SK-N-SH (cell line): ENCODE data around the gene RNF223. TPM values are rescaled to one million over a fixed set of nuclear protein-coding genes. Genes with fewer than 3 reads are reported as not detected.

Experiments
- CTCF ChIA-PET: fragments of 300-600, 350-600 bp; formaldehyde crosslinking; extraction: SDS; loops from one replicate; lab custom pipeline; 2021; lab: Yijun Ruan, JAX
- POLR2A ChIA-PET: fragments of 350-600 bp; sonication (Branson Sonifier 250); formaldehyde crosslinking; extraction: SDS; loops from one replicate; lab custom pipeline; 2020; ENCODE audit warnings: antibody characterized with exemption, inconsistent platforms; lab: Yijun Ruan, JAX
- DNase-seq: peaks from one replicate; pipeline ENCODE4 v3.0.0; 2012
- H2AFZ ChIP-seq: fragments of 200-600 bp; sonication (generic); 2 replicates; pipeline ENCODE4 v1.8.1; 2016; ENCODE audit warnings: antibody characterized with exemption, mild to moderate bottlenecking, low read depth
- H3F3A ChIP-seq: fragments of 200-600 bp; sonication (generic); replicated peaks from 2 replicates; pipeline ENCODE3; 2016; ENCODE audit warnings: antibody characterized with exemption, mild to moderate bottlenecking; ENCODE audit not compliant: insufficient read depth
- H3K27ac ChIP-seq, 2 experiments: fragments of 200-500 bp in 1 of 2; fragments of 200-600 bp in 1 of 2; sonication (Bioruptor generic) in 1 of 2; sonication (generic), shearing (Covaris generic) in 1 of 2; 2 replicates each; pipeline versions ENCODE4 v1.5.1 to v1.6.1; 2014 to 2016; ENCODE audit warnings: low read depth in 2 of 2, inconsistent platforms in 1 of 2, low read length in 1 of 2, mild to moderate bottlenecking in 1 of 2, mixed read lengths in 1 of 2
- H3K27me3 ChIP-seq: fragments of 200-600 bp; sonication (generic), shearing (Covaris generic); 2 replicates; pipeline ENCODE4 v1.6.1; 2016; ENCODE audit warnings: mixed run types; ENCODE audit not compliant: insufficient read depth
- H3K36me3 ChIP-seq, 2 experiments: fragments of 200-500 bp in 1 of 2; fragments of 200-600 bp in 1 of 2; sonication (Bioruptor generic) in 1 of 2; sonication (generic) in 1 of 2; replicated peaks in 1 of 2; 2 replicates each; pipeline versions ENCODE3 to v1.5.1; 2014 to 2016; ENCODE audit warnings: low read length in 1 of 2, mild to moderate bottlenecking in 1 of 2; ENCODE audit not compliant: insufficient read depth in 2 of 2, control insufficient read depth in 1 of 2
- H3K4me1 ChIP-seq, 2 experiments: fragments of 200-500 bp in 1 of 2; fragments of 200-600 bp in 1 of 2; sonication (Bioruptor generic) in 1 of 2; sonication (generic), shearing (Covaris generic) in 1 of 2; 2 replicates each; pipeline versions ENCODE4 v1.5.1 to v1.6.1; 2014 to 2016; ENCODE audit warnings: low read depth in 1 of 2, low read length in 1 of 2, mixed run types in 1 of 2; ENCODE audit not compliant: insufficient read depth in 2 of 2, control insufficient read depth in 1 of 2
- H3K4me2 ChIP-seq: fragments of 200-600 bp; sonication (generic), shearing (Covaris generic); 2 replicates; pipeline ENCODE4 v1.6.1; 2017; ENCODE audit warnings: mixed run types
- H3K4me3 ChIP-seq, 2 experiments: fragments of 200-500 bp in 1 of 2; fragments of 200-600 bp in 1 of 2; sonication (Bioruptor generic) in 1 of 2; sonication (generic), shearing (Covaris generic) in 1 of 2; 2 replicates each; pipeline versions ENCODE4 v1.5.1 to v1.8.1; 2014 to 2016; ENCODE audit warnings: low read depth in 2 of 2, inconsistent platforms in 1 of 2, low read length in 1 of 2, mild to moderate bottlenecking in 1 of 2, mixed read lengths in 1 of 2, moderate library complexity in 1 of 2
- H3K79me2 ChIP-seq: fragments of 200-600 bp; sonication (generic); 2 replicates; pipeline ENCODE4 v1.8.1; 2017; ENCODE audit warnings: mild to moderate bottlenecking; ENCODE audit not compliant: insufficient read depth
- H3K9ac ChIP-seq: fragments of 200-600 bp; sonication (generic); 2 replicates; pipeline ENCODE4 v1.6.1; 2017; ENCODE audit warnings: mixed run types
- H3K9me2 ChIP-seq: fragments of 200-600 bp; sonication (generic); 2 replicates; pipeline ENCODE4 v1.6.1; 2017; ENCODE audit warnings: mixed run types
- H3K9me3 ChIP-seq: fragments of 200-600 bp; sonication (generic); 2 replicates; pipeline ENCODE4 v1.6.1; 2017; ENCODE audit warnings: mixed run types, mild to moderate bottlenecking, moderate library complexity
- H4K20me1 ChIP-seq: fragments of 200-600 bp; sonication (generic); 2 replicates; pipeline ENCODE4 v1.6.1; 2017; ENCODE audit warnings: mild to moderate bottlenecking, mixed run types; ENCODE audit not compliant: insufficient read depth
- EZH2phosphoT487 ChIP-seq: fragments of 200-600 bp; sonication (generic); IDR thresholded peaks from 2 replicates; pipeline ENCODE4 v1.6.1; 2017; ENCODE audit warnings: low read depth, mixed run types, mild to moderate bottlenecking, antibody characterized with exemption, moderate library complexity, borderline replicate concordance
- FOXM1 ChIP-seq: IDR thresholded peaks from 2 replicates; pipeline ENCODE4 v1.4.0; 2012; ENCODE audit warnings: low read depth, mild to moderate bottlenecking
- GATA2 ChIP-seq: sonication (generic); formaldehyde crosslinking; IDR thresholded peaks from 2 replicates; pipeline ENCODE4 v1.5.0; 2020; ENCODE audit warnings: mild to moderate bottlenecking, missing genetic modification reagents
- JUND ChIP-seq: IDR thresholded peaks from 2 replicates; pipeline ENCODE4 v1.4.0; 2012
- MEF2A ChIP-seq: IDR thresholded peaks from 2 replicates; pipeline ENCODE4 v1.4.0; 2012; ENCODE audit warnings: low read depth, borderline replicate concordance
- NRF1 ChIP-seq: IDR thresholded peaks from 2 replicates; pipeline ENCODE4 v1.6.1; 2012; ENCODE audit warnings: low read depth, mild to moderate bottlenecking, low read length
- RXRA ChIP-seq: IDR thresholded peaks from 2 replicates; pipeline ENCODE4 v1.4.0; 2012; ENCODE audit warnings: low read depth, mild to moderate bottlenecking, borderline replicate concordance
- SMC3 ChIP-seq: IDR thresholded peaks from 2 replicates; pipeline ENCODE4 v1.6.1; 2012; ENCODE audit warnings: low read depth, low read length, improper control_type of control experiment
- TAF1 ChIP-seq: IDR thresholded peaks from 2 replicates; pipeline ENCODE4 v1.6.1; 2012; ENCODE audit warnings: low read depth, mild to moderate bottlenecking, low read length, moderate library complexity, borderline replicate concordance
- TCF12 ChIP-seq: IDR thresholded peaks from 2 replicates; pipeline ENCODE4 v1.4.0; 2012
- YY1 ChIP-seq: IDR thresholded peaks from 2 replicates; pipeline ENCODE4 v1.4.0; 2012; ENCODE audit warnings: low read depth, mild to moderate bottlenecking
- WGBS: methylation state at CpG from one replicate; pipeline ENCODE4 v1.1.6; 2017; ENCODE audit warnings: low lambda C conversion rate; 5-methylcytosine and 5-hydroxymethylcytosine counted together
- polyA plus RNA-seq, 3 experiments: library from polyadenylated mRNA; depleted of rRNA; stranded (reverse); fragments of >200 nt; gene quantifications; 2 replicates each; pipeline ENCODE4 v1.2.3, GENCODE V29; 2012
- TF ChIP-seq, protein P1 (sequence below): fragments of 150-350 bp; IDR thresholded peaks from 2 replicates; pipeline ENCODE4 v1.6.1; 2017; ENCODE audit warnings: antibody characterized with exemption, low read length, low read depth, borderline replicate concordance
- TF ChIP-seq, protein P2 (sequence below): IDR thresholded peaks from 2 replicates; pipeline ENCODE4 v1.4.0; 2012; ENCODE audit warnings: low read depth, borderline replicate concordance
- TF ChIP-seq, protein P3 (sequence below): IDR thresholded peaks from 2 replicates; pipeline ENCODE4 v1.4.0; 2012; ENCODE audit warnings: low read depth
- TF ChIP-seq, protein P4 (sequence below): fragments of 200-600 bp; sonication (generic); IDR thresholded peaks from 2 replicates; pipeline ENCODE4 v1.6.1; 2017; ENCODE audit warnings: antibody characterized with exemption, mild to moderate bottlenecking, moderate library complexity
- TF ChIP-seq, protein P5 (sequence below): IDR thresholded peaks from 2 replicates; pipeline ENCODE4 v1.4.0; 2012; ENCODE audit warnings: low read depth, borderline replicate concordance

RNF223 gene
- polyA plus RNA-seq, 1 of the 3 experiments (the other 2 are of a cell fraction), result not detected

DNA sequence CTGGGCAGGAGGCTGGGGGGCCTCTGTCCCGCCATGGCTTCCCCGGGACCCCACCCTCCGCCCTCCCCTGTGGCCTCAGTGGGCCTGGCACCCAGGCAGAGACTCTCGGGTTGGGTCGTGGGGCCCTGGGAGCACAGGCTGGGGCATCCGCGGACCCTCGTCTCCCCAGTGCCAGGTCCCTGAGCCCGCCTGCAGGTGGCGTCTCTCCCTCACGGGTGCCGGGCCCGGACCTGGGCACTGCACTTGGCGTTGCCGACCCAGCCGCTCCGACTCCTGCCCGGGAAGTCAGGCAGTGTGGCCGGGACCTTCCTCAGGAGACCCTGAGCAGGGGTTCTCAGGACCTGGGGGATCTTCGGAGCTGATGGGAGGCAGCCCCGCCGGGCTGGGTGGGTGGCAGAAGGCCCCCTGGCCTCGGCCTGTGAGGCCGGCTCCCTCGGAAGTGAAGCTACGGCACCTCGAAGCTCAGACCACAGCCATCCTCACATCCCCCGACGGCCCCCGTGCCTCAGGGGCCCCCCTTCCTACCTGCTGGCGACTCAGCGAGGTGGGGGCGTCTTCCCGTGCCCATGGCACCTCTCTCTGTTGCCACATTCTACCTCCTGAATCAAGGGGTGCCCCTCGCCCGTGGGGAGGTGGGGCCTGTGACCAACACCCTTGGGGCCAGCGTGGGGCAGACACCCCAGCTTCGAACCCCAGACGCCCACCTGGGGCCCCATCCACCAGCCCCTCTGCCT lies 48.1 kb upstream of the RNF223 start (continued):
- TF ChIP-seq, protein P1, sequence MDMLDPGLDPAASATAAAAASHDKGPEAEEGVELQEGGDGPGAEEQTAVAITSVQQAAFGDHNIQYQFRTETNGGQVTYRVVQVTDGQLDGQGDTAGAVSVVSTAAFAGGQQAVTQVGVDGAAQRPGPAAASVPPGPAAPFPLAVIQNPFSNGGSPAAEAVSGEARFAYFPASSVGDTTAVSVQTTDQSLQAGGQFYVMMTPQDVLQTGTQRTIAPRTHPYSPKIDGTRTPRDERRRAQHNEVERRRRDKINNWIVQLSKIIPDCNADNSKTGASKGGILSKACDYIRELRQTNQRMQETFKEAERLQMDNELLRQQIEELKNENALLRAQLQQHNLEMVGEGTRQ, result no peak
- peak; percentile 95 for TF ChIP-seq SMC3
- no peak for TF ChIP-seq TAF1
- TF ChIP-seq EZH2phosphoT487, result no peak
- TF ChIP-seq, all 33 proteins: peak for 3

DNA sequence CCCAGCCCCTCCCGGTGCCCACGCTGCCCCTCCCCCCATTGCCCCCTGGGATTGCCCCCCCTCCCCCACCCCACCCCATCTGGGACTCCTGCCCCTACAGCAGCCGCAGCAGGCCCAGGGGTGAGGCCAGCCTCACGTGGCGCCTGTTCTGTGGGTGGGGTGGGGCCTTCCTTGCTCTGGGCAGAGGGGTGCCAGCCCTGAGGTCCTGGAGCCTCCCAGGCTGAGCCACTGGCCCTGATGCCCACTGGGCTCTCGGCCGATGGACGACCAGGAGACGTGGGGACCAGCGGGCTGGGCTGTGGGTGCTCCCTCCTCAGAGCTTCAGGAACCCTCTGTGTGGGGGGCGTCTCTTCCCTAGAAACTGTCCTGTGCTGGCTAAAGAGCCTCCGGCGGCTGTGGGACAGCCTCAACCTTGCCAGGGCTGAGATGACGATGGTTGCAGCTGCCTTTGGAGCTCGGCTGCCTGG lies 47.5 kb upstream of the RNF223 start:
- Histone ChIP-seq H3K4me2 (no peak overlapping the region; the same call in 1 of the 2 replicates), H3K27me3 (0 out of 2 replicates have a peak, but pooled peaks cover 6% of the 10 kb centered on the region), H3F3A (peaks cover 10% of the 10 kb centered on the region), H3K4me3 (peak overlapping the region in 1 of 2 experiments; percentile 6; a peak in 1 of 4 replicates), H3K27ac (no peak overlapping the region), H3K4me1 (peaks cover 0 to 13% of the 10 kb centered on the region in 2 experiments; a peak in 1 of 4 replicates), H4K20me1 (no peaks in the 10 kb centered on the region), H3K9me2 (no peaks in the 10 kb centered on the region), H2AFZ (no peak overlapping the region), H3K79me2 (no peaks in the 10 kb centered on the region), H3K9ac (no peak overlapping the region), H3K36me3 (no peaks in the 10 kb centered on the region)
- ChIA-PET CTCF (interaction anchor here (0.6 to 7.2 kb wide), 47 partner anchors 9 to 227 kb away, joined by 3 to 131 read pairs (median 5); partner anchors contain the start of genes B3GALT6, C1QTNF12, SCNN1D and SDF4), POLR2A (no interaction called here)
- WGBS, result no CpG with 5 or more reads among the region's 15 CpGs
- peak; percentile 57 for DNase-seq
- TF ChIP-seq, protein P2, sequence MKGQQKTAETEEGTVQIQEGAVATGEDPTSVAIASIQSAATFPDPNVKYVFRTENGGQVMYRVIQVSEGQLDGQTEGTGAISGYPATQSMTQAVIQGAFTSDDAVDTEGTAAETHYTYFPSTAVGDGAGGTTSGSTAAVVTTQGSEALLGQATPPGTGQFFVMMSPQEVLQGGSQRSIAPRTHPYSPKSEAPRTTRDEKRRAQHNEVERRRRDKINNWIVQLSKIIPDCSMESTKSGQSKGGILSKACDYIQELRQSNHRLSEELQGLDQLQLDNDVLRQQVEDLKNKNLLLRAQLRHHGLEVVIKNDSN, result no peak
- TF ChIP-seq, protein P3, sequence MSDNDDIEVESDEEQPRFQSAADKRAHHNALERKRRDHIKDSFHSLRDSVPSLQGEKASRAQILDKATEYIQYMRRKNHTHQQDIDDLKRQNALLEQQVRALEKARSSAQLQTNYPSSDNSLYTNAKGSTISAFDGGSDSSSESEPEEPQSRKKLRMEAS, result no peak
- TF ChIP-seq NRF1 (no peak), JUND (no peak), FOXM1 (no peak), MEF2A (no peak), YY1 (no peak), RXRA (no peak), TAF1 (no peak), TCF12 (no peak), SMC3 (no peak), GATA2 (CRISPR knock-in tag) (no peak)
- TF ChIP-seq, protein P4, sequence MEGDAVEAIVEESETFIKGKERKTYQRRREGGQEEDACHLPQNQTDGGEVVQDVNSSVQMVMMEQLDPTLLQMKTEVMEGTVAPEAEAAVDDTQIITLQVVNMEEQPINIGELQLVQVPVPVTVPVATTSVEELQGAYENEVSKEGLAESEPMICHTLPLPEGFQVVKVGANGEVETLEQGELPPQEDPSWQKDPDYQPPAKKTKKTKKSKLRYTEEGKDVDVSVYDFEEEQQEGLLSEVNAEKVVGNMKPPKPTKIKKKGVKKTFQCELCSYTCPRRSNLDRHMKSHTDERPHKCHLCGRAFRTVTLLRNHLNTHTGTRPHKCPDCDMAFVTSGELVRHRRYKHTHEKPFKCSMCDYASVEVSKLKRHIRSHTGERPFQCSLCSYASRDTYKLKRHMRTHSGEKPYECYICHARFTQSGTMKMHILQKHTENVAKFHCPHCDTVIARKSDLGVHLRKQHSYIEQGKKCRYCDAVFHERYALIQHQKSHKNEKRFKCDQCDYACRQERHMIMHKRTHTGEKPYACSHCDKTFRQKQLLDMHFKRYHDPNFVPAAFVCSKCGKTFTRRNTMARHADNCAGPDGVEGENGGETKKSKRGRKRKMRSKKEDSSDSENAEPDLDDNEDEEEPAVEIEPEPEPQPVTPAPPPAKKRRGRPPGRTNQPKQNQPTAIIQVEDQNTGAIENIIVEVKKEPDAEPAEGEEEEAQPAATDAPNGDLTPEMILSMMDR, result no peak
- TF ChIP-seq, protein P5, sequence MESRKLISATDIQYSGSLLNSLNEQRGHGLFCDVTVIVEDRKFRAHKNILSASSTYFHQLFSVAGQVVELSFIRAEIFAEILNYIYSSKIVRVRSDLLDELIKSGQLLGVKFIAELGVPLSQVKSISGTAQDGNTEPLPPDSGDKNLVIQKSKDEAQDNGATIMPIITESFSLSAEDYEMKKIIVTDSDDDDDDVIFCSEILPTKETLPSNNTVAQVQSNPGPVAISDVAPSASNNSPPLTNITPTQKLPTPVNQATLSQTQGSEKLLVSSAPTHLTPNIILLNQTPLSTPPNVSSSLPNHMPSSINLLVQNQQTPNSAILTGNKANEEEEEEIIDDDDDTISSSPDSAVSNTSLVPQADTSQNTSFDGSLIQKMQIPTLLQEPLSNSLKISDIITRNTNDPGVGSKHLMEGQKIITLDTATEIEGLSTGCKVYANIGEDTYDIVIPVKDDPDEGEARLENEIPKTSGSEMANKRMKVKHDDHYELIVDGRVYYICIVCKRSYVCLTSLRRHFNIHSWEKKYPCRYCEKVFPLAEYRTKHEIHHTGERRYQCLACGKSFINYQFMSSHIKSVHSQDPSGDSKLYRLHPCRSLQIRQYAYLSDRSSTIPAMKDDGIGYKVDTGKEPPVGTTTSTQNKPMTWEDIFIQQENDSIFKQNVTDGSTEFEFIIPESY, result no peak
- TF ChIP-seq, protein P1, result no peak
- TF ChIP-seq, all 33 proteins: peak for 0
- H3K9me3 ChIP-seq, result no peaks in the 10 kb centered on the region
